Stimulated activated CD4-positive, alpha-beta T cell treated with anti-CD3 and anti-CD28 coated beads, Interleukin-12 subunit alpha, Interleukin-12 subunit beta, amount 100 ng/mL, for 48 hours (primary cell): ENCODE results near the gene NAALADL2.
"Not testable (repeated sequence)": the region's sequence is repeated elsewhere in the genome, so short reads cannot be mapped to it uniquely, and the experiment has no call there.

ENCODE experiments used
- DNase-seq, 3 donors: peaks; one replicate each; pipeline ENCODE4 v3.0.0-alpha.2; 2020; ENCODE audit warnings: low read depth in 2 of 3, low spot score in 1 of 3

The NAALADL2 gene

DNA sequence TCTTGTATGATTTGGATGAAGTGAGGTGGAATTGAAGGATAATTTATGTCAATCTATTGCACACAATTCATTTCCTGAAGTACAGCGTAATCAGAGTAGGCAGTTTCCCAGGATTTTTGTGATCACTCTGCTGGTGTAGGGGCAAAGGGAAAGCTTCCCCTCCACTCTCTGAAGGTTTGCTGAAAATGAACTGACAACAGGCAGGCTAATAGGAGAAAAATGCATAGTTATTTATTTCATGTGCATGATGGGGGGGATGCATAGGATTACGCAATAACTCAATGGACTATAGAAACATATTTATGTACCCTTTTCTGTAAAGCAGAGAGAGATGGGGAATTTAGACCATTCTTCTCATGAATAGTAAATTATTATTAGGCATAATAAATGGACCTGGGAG, 872.9 kb downstream of the NAALADL2 start:
- no peak for DNase-seq

DNA sequence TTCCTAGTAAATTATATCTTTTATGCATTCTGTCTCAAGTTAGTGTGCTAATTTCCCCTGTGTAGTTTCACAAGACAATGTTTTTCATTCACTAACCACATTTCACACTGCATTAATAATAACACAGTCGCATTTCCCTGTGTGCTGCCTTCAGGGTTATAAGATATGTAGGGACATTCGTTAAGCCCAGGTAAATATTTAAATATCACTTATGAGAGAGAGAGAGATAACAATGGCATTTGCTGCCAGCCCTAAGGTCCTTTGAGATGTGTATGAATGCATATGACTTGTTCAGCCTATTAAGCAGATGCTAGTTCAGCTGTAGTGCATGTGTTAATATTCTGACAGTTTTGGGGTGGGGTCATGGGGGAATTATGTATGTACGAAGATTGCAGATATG, 876.7 kb downstream of the NAALADL2 start:
- DNase-seq: no peak

- no peak for DNase-seq
Observed at GRCh38 chr3:175737646-175738572, 878.8 kb downstream of the NAALADL2 start.

DNA sequence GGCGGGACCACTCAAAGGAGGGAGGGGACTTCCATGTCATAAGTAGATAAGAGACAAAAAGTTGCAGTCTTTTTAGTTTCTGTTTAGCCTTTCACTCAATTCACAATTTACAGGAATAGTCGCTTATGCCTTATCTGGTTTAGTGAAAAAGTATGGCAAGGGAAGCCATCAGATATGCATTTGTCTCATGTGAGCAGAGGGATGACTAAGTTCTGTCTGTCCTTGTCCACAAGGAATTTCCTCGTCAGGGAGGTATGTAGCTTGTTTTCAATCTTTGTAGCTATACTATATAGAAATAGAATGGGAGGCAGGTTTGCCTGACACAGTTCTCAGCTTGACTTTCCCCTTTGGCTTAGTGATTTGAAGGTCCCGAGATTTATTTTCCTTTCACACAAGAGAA, 882.8 kb downstream of the NAALADL2 start:
- DNase-seq: no peak

DNA sequence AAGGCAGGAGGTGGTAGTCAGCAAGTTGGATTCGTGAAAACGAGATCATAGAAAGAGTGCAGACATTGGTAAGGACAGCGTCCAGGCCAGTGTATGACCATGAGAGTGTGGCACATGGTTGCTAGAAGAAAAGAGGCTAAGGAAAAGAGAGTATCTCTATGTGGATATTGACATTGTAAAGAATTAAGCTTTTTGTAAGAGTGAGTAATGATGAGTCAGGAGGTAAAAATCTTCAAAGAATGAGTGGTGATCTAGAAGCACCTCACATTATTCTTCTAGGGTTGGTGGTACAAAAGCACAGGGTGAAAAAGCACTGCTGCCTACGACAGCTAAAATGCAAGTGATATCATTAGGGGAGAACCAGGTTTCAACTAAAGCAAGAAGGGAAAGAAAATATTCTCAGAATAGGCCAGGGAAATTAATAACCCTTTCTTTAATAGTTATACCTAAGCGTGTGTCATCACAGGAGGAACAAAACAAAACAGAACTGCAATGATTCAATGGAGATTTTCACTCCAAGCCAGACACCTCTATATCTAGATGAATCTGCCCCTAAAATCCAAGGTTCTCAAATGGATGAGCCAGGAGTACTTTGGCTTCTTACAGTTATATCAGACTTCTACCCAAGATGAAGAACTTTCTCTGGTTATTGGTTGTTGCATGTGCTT, 884.7 kb downstream of the NAALADL2 start:
- DNase-seq: no peak

GRCh38 chr3:175746308-175746707, 887.2 kb downstream of the NAALADL2 start:
- no peak for DNase-seq

DNA sequence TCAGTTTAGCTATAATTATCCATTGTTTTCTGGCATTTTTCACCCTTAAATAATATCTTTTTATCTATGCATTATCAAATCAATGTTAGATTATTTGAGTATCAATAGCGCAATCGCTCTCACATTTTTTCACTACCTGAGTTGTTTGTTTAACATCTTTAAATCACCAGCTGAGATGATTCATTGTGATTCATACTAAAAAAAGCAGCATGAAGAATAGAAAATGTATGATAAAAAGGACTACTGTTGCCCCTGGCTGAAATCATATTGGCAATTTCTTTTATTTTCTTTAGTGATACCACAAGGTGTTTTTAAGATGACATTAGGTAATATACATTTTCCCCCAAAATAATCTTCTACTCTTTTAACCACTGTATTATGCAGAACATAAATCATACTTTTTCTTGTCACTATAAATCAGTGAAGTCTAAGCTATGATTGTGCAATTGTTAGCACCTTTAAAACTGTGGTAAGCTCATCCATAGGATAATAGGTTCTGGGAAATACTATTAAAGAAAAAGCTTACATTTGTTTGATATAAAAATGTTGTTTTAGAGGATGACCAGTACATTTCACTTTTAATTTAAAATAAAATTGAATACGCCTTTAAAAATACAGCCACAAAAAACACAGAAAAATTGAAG, 889.1 kb downstream of the NAALADL2 start:
- no peak for DNase-seq

- no peak for DNase-seq
Observed at GRCh38 chr3:175749981-175750380, 890.8 kb downstream of the NAALADL2 start.

DNA sequence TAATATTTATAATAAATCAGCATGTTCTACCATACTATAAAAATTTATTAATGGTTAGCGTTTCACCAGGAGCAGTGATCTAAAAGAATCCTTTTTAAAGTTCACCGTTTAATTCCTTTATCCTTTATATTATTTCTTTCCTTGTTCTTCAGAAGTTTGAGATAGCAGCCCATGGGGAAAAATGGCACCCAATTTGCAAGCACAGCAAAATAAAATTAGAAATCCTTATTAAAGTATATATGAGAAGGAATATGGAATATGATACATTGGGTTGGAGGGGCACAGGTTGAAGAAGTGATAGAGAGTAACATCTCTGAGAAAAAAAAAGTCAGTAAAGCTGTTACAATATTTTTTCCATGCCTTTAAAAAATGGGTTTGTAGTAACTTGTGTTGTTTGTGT, 892.0 kb downstream of the NAALADL2 start:
- DNase-seq: no peak

GRCh38 chr3:175763948-175764347, 904.8 kb downstream of the NAALADL2 start:
- DNase-seq: no peak

DNA sequence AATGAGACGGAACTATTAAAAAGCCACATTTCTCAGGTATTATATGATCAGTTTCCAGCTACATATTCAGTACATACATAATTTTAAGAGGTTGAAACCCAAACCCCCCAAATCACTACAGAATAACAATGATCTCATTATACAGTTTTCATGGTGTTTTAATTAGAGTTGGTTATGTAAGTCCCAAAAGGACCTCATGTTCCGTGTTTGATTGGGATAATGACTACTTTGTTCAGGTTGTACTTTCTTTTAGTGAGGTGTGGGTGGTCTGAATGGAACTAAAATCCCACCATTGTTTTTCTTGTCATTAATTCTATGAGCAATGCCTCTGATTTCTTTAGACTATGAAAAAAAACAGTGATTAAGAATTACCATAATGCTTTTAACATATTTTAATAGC, 905.6 kb downstream of the NAALADL2 start:
- no peak for DNase-seq

DNA sequence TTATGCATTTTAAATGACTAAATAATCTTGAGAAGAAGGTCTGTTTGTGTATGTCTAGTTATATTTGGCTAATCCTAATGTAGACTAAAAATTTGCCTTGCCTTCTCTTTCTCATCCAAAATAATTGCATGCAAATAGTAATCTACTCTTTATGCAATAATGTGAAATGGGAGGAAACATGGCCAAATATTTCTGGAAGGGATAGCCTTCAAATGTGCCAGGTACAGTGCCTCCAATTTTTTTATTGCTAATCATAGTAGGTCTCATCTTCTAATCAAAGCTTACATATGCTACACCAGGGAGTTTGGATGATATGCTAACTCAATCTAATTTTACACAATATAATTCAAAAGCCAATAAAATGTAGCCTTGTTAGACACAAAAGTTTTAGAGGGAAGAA, 911.3 kb downstream of the NAALADL2 start:
- no peak for DNase-seq

DNA sequence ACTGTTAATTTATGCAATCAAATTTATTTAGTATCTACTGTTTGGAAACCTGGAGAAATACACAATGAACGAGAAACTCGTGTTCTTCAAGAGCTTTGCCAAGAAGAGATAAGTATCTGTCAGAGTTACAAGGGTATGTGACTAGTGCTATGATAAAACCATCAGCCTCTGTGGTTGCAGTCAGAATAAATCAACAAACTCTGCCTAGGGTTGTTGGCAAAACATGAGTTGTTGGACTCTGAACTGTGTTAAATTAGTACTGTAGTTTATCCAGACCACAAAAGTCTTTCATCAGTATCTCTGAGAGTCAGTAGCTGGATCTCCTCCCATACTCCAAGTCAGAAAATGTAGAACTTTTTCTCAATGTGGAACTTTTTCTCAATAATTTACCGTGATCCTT, 918.4 kb downstream of the NAALADL2 start:
- DNase-seq: no peak

DNA sequence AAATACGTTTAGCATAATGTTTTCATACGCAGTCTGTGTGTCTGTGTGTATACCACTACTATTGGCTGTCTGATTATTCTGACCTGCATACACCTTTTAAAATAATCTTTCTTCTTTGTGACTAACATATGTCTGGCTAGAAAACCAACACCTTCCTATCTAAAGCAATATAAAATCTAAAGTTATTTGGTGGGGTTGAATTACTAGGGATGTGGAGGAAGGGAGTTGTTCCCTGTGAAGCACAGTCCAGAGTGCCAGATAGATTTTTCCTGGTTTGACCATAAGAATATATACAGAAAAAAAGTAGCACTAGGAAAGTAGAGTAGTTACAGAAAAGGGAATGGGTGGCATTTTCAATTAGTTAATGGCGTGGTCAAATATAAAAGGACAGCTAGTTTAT, 918.8 kb downstream of the NAALADL2 start:
- no peak for DNase-seq

DNA sequence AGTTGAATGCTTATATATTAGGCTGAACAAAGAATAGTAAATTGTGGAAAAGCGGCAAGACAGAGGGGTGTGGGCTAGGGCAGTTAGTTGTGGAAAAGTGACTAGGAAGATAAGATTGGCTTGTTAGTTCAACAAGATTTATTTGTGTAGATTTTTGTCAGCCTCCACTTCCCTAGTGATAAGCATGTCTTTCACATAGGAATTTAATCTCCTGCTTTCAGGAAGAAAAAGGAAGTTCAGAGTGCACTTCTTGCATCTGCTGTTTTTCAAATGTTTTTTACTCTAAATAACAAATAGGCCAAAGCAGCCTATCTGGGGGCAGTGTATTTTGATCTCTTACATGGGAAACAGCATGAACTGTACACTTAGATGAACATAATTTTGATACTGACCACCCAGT, 919.9 kb downstream of the NAALADL2 start:
- DNase-seq: no peak

DNA sequence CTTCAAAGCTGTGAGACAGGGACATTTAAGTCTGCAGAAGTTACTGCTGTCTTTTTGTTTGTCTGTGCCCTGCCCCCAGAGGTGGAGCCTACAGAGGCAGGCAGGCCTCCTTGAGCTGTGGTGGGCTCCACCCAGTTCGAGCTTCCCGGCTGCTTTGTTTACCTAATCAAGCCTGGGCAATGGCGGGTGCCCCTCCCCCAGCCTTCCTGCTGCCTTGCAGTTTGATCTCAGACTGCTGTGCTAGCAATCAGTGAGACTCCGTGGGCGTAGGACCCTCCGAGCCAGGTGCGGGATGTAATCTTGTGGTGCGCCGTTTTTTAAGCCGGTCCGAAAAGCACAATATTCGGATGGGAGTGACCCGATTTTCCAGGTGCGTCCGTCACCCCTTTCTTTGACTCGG, 928.0 kb downstream of the NAALADL2 start:
- DNase-seq: not testable (repeated sequence)

- no peak for DNase-seq
Observed at GRCh38 chr3:175792245-175792644, 933.1 kb downstream of the NAALADL2 start.

DNA sequence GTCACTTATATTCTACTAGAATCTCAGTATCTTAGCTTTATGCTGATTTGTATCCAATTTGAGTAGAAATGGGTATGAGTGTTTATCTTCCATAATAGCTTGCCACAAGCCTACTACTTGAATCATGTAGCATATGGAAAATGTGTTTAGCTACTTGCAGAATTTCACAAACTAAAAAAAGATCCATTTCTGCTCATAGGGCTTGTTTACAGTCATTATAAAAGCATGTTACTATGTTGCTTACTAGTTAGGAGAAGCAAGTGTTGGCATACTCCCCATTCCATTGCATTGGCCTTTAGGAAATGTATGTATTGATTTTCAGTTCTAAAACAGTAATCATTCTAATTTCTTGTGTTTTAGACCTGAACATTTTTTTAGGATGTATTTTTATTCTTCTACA, 939.2 kb downstream of the NAALADL2 start:
- no peak for DNase-seq

DNA sequence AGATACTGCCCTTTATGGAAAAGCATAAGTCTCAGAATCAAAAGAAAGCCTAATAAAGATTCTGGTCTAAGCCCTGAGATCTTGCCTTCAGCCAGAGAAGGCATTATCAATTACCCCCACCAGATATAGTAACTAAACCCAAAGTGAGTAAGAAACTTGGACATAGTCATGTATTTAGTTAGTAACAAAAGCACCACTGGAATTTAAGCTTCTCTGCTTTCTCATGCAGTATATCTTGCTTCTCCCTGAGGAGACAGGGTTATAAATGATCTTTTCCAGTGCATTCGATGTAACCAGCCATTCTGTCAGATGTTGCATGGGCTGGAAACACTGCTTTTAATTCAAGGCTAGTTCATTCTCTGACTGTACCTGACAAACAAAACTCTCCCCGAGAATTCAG, 946.7 kb downstream of the NAALADL2 start:
- DNase-seq: no peak

GRCh38 chr3:175807175-175807574, 948.0 kb downstream of the NAALADL2 start:
- no peak for DNase-seq

DNA sequence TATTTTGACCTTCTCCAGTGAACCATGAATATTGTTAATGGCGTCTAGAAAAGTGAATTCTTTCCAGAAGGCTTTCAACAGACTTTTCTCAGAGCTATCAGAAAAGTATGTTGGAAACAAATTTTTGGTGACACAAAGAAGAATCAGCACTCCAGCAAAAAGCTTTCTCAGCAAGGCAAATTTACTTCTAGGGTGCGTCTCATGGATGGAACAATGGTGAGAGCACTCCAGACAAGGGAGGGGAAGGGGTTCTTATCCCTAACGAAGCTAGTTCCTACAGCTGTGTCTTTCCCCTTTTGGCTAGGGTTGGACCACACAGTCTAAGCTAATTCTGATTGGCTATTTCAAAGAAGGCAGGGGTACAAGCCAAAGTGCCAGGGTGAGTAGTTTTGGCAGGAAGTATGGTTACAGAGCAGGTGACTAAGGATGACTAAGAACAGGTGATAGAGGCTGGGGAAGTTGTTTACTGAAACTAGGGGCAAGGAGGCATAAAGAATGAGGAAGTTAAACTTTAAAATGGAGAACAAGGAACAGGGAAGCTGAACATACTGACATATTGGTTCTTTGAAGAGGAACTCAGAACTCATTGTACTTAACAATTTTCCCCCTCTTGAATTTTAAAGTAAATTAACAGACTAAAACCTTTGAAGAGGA, 959.8 kb downstream of the NAALADL2 start:
- DNase-seq: no peak
